KOPT-K1 (cell line): ENCODE results near the gene MAX.
A peak's percentile ranks its signal among the peaks of the same experiment; 100 is the strongest.
"Not testable (repeated sequence)": the region's sequence is repeated elsewhere in the genome, so short reads cannot be mapped to it uniquely, and the experiment has no call there.

ENCODE experiments used
- H3K27ac ChIP-seq: fragments of 200-600 bp; sonication (generic); 2 replicates; pipeline ENCODE4 v1.5.1; 2016; ENCODE audit warnings: antibody characterized with exemption, mild to moderate bottlenecking, low read depth, low read length; ENCODE audit not compliant: poor library complexity, severe bottlenecking
- H3K36me3 ChIP-seq: fragments of 200-600 bp; sonication (generic); 2 replicates; pipeline ENCODE4 v1.5.1; 2017; ENCODE audit warnings: antibody characterized with exemption, mild to moderate bottlenecking, low read length, moderate library complexity; ENCODE audit not compliant: insufficient read depth
- H3K9me3 ChIP-seq: fragments of 200-600 bp; sonication (generic); 2 replicates; pipeline ENCODE4 v1.5.1; 2017; ENCODE audit warnings: antibody characterized with exemption, low read length, mild to moderate bottlenecking; ENCODE audit not compliant: insufficient read depth, poor library complexity, severe bottlenecking

The MAX gene

DNA sequence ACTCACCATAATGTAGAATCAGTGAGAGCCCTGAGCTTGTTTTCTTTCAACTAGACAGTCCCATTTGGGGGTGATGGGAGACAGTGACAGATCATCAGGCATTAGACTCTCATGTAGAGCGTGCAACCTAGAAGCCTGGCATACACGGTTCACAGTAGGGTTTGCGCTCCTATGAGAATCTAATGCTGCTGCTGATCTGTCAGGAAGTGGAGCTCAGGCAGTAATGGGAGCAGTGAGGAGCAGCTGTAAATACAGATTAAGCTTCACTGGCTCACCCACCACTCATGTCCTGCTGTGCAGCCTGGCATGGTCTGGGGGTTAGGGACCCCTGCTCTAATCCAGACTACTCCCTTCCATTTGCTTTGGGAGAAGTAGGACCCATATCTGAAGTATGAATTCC lies 60.0 kb downstream of the MAX start:
- Histone ChIP-seq H3K36me3 (peaks cover 41% of the 10 kb centered on the region), H3K9me3 (no peaks in the 10 kb centered on the region), H3K27ac (peak overlapping the region; percentile 47)

DNA sequence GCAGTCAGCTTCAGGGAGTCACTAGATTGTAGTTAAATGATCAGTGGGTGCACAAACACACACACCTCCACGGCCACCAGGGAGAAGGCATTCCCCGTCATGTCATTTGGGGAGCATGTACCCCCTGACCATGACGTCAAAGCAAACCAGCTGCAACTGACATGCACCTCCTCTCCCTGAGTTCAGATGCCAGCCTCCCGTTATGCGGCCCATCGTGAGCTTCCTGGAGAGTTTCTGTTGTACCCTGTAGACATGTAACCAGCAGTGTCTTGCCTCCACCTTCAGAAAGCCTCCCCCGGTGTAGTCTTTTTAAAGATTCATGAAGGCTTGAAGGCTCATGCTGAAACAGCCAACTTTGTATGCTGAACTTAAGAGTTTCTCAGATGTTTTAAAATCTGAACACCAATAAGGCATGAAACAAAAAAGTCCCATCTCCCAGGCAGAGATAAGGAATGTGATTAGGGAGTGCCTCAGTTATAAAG lies 60.8 kb downstream of the MAX start:
- H3K9me3 ChIP-seq = no peaks in the 10 kb centered on the region
- H3K27ac ChIP-seq = no peak overlapping the region
- H3K36me3 ChIP-seq = peaks cover 34% of the 10 kb centered on the region

DNA sequence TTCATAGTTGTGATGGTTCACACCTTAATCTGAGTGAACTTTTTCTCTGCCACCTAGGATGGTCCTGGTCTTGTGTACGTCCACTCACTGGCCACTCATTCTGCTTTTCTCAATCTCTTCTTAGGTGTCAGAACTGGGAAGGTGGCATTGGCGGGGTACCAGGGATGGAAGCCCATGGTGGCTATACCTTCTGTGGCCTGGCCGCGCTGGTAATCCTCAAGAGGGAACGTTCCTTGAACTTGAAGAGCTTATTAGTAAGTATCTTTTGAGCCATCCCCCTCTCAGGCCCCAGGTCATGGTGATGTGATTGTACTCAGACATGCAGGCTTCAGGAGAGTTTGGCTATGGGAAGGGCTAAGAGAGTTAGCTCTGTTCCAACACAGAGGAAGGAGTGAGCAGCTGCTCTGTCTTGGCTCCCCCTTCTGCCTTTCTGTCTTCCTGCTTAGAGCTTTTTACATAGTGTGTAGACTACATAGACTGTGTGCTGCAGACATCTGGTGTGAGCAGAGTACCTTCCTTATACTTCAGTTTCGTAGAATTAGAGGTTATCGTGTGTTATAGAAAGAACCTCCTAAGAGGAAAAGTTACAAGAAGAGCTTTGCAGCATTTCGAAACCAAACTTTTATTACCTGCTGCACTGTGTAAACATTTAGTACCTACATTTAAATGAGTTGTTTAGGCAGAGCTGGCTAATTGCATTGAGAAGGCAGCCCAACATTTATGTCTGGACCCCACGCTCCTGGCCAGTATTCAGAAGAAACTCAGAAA lies 61.5 kb downstream of the MAX start:
- Histone ChIP-seq H3K27ac (no peak overlapping the region), H3K9me3 (no peaks in the 10 kb centered on the region), H3K36me3 (peaks cover 30% of the 10 kb centered on the region)

DNA sequence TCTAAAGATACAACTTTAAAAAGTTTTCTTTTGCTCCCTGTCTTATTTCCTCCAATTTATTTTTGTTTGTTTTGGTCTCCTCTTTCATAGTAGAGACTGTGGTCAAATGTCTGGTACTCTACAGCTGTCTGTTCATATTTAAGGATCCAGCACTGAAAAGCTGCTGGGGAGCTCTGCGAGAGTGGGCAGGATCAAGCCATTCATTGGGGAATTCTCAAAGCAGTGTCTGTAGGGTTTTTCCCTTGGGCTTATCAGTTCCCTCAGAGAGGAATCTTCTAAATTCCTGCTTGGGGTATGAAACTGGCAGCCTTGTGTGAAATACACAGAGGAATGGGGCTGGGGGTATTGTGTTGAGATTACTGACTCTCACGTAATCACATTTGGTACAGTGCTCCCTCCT lies 63.4 kb downstream of the MAX start:
- Histone ChIP-seq H3K27ac (no peak overlapping the region), H3K9me3 (no peaks in the 10 kb centered on the region), H3K36me3 (peaks cover 33% of the 10 kb centered on the region)

DNA sequence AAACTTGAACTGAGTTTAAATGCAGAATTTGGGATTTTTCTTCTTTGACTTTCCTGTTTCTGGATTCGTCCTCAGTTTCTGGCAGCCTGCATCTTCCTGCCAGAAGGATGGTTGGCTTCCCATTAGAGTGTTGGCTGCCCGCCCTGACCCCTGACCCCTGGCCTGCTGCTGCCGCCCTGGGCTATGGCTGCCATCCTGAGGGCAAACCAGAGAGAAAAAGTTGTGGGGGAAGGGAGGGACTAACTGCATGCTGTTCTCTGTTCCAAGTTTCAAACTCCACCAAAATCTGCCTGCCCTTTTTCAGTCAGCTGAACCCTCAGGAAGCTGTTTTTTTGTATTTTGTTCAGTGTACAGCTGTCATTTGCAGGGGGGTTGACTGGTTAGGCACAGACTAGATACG lies 67.3 kb downstream of the MAX start:
- no peaks in the 10 kb centered on the region for H3K9me3 ChIP-seq
- H3K27ac ChIP-seq = no peak overlapping the region
- H3K36me3 ChIP-seq = peaks cover 44% of the 10 kb centered on the region

DNA sequence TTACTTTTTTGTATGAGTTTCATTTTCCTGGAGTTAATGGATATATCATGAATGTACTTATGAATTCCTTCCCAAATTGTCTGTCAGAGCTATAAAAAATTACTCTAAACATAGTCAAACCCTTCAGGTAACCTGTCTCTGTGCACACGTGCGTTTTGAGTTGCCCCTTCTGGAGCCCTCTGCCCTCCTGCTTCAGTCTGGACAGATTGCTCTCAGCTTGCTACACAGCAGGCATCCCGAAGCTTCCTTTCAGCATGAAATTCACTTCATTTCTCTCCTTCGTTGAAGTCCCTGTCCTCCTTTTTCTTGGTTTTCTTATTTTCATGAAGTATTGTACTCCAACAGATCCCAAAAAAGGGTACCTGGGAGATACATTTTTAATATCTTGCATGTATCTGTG lies 68.3 kb downstream of the MAX start:
- Histone ChIP-seq H3K27ac (no peak overlapping the region), H3K36me3 (peaks cover 52% of the 10 kb centered on the region), H3K9me3 (no peaks in the 10 kb centered on the region)

DNA sequence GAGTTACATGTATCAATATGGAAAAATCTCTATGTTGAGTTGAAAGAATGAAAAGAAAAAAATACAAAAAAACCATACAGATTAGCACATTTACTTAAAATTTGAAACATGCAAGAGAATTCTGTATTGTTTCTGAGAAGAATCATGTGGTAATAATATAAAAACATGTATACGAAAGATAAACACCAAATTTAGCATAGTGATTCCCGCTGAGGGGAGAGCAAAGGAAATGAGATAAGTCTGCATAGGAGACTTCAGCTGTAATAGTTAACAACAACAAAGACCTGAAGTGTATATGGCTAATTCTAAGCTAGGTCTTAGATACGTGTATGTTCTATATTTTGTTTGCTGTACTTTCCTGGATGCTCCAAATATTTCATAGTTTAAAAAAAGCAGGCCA lies 69.1 kb downstream of the MAX start:
- H3K9me3 ChIP-seq = no peaks in the 10 kb centered on the region
- peaks cover 58% of the 10 kb centered on the region for H3K36me3 ChIP-seq
- no peak overlapping the region for H3K27ac ChIP-seq

DNA sequence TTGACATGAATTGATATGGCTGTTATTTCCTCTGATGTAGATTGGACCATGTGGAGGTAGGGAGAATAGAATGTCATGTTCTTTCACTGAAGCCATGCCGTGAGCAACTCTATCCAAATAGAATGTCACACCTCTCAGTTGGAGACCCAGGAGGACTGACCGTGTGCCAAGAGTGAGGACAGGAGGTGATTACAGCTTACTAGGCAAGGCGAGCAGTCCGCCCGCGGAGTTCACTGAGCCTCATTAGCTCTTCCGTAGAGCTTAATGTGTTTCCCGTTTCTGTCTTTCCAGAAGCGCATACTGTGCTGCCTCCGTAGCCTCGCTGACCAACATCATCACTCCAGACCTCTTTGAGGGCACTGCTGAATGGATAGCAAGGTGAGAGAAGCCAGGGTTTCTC lies 70.0 kb downstream of the MAX start:
- Histone ChIP-seq H3K9me3 (no peaks in the 10 kb centered on the region), H3K36me3 (peaks cover 64% of the 10 kb centered on the region), H3K27ac (no peak overlapping the region)

DNA sequence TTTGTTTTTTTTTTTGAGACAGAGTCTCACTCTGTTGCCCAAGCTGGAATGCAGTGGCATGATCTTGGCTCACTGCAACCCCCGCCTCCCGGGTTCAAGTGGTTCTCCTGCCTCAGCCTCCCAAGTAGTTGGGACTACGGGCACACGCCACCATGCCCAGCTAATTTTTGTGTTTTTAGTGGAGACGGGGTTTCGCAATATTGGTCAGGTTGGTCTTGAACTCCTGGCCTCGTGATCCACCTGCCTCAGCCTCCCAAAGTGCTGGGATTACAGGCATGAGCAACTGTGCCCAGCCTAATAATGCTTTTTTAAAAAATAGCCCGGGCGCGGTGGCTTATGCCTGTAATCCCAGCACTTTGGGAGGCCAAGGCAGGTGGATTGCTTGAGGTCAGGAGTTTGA lies 71.0 kb downstream of the MAX start:
- peaks cover 74% of the 10 kb centered on the region for H3K36me3 ChIP-seq
- not testable (repeated sequence) for H3K27ac ChIP-seq, H3K9me3 ChIP-seq

DNA sequence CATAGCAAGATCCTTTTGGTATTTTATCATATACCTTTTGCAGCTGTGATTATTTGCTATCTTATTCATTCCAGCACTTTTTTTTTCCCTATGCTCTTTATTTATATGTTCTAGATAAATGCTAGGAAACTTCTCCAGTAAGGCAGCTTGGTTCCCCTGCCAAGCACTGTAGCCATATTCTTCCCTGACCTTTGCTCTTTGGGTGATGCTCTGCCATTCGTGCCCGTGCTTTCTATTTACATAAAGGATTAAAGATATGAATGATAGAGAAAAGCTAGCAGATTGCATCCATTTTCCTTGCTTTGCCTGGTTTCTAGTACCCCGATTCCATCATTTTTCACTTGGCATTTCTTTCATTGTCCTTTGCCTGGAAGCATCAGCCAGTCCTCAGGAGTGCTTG lies 73.4 kb downstream of the MAX start:
- no peaks in the 10 kb centered on the region for H3K9me3 ChIP-seq
- peaks cover 71% of the 10 kb centered on the region for H3K36me3 ChIP-seq
- no peak overlapping the region for H3K27ac ChIP-seq

DNA sequence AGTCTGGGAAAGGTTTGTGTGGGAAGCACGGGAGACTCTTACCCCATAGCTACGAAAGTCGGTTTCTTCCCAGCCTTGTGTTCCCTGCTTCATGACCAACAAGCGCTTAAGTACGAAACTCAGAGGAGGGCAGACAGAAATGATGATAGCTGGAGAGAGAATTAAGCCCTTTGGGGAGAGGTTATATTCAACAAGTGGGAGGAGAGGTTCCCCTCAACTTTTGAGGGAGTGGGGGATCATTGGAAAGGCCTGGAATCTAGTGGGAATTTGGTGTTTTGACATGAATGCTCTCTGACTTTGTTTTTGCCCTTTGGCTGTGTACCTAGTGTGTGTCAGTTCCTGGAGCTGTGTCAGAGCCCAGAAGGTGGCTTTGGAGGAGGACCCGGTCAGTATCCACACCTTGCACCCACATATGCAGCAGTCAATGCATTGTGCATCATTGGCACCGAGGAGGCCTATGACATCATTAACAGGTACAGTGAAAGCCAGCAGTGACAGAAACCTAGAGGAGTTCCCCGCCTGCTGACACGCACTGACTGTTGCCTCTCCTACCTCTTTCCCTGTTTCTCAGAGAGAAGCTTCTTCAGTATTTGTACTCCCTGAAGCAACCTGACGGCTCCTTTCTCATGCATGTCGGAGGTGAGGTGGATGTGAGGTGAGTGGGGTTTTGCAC lies 75.1 kb downstream of the MAX start:
- H3K36me3 ChIP-seq = peaks cover 57% of the 10 kb centered on the region
- H3K9me3 ChIP-seq = no peaks in the 10 kb centered on the region
- no peak overlapping the region for H3K27ac ChIP-seq

DNA sequence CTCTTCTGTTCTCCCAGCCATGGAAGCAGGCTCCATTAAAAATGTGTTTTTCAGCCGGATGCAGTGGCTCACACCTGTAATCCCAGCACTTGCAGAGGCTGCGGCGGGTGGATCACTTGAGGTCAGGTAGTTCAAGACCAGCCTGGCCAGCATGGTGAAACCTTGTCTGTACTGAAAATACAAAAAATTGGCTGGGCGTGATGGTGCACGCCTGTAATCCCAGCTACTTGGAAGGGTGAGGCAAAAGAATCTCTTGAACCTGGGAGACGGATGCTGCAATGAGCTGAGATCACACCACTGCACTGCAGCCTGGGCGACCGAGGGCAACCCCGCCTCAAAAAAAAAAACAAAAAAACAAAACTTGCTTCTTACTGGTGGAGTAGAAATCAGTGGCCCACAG lies 75.8 kb downstream of the MAX start:
- Histone ChIP-seq H3K36me3 (peaks cover 57% of the 10 kb centered on the region), H3K27ac (no peak overlapping the region), H3K9me3 (no peaks in the 10 kb centered on the region)

DNA sequence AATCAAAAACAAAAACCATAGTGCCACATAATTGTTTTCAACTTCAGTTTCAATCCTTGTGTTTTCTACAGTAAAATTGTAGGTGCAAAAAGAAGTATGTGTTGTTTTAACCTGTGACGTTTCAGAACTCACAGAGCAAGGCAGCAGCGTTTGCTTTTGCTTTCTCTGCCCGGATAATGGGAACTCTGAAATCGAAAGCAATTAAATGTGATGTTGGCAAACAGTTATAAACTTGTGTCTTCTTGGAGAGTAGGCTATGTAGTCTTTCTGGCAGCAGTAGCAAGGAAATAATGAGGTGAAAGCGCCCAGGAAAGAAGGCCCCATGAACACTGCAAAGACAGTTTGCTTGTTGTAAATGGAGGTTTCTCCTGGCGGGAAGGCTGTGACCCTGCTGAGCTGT lies 76.5 kb downstream of the MAX start:
- Histone ChIP-seq H3K27ac (no peak overlapping the region), H3K36me3 (peaks cover 52% of the 10 kb centered on the region), H3K9me3 (no peaks in the 10 kb centered on the region)
